NAMALWA (cell line): ENCODE data around the gene SYS1.

Source experiments
- DNase-seq: peaks from one replicate; pipeline ENCODE4 v3.0.0-alpha.2; 2015; ENCODE audit warnings: low spot score

The SYS1 gene

DNA sequence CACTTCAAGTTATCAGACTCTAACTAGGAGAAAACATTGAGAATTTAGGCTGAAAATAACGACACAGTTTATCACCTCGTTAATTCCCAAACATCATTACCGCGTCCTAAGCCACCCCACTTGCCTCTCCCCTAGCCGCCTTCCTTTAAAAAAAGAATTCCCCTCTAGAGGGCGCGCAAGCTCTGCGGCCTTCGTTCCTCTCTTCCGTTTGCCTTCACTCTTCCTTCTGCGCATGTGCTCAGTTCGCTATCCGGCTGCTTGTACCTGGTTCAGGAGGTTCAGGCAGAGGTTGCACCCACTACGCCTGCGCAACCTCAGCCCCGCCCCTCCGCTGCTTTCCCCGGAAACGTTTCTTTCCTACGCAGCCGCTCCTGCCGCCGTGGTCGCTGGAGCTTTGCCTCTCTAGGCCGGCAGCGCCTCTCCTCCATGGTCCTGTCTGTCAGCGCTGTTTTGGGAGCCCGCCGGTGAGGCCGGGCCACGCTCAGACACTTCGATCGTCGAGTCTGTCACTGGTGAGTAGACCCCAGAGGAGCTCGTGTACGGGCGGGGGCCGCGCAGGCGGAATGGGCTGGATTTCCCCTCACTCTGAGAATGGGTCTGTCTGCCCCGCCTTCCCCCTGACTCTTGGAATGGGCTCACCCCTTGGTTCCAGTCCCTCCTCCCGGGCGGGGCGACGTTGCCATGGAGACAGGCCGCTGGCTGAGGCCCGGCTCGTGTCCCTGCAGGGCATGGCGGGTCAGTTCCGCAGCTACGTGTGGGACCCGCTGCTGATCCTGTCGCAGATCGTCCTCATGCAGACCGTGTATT lies at the start of gene SYS1:
TSS of gene SYS1 (plus strand) at position 353 of the 807 bp plus-strand sequence. CDS start at position 729, 376 bp downstream.
- DNase-seq = peak; percentile 98

DNA sequence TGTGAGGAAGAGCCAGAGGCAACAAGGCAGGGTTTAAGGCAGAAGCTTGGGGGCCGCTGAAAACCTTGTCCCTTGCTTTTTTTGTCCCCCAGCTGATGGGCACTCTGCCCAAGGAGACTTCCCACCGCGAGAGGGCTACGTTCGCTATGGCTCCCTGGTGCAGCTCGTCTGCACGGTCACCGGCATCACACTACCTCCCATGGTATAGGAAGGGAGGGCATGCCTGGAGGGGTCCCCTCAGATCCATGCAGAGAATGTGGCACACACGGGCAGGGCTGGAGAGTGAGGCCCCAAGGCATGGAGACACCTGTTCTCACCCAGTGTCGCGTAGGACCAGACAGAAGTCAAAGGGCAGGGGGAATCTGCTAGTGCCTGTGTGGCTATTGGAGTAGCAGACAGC lies 49.0 kb upstream of the SYS1 start:
- DNase-seq = no peak

DNA sequence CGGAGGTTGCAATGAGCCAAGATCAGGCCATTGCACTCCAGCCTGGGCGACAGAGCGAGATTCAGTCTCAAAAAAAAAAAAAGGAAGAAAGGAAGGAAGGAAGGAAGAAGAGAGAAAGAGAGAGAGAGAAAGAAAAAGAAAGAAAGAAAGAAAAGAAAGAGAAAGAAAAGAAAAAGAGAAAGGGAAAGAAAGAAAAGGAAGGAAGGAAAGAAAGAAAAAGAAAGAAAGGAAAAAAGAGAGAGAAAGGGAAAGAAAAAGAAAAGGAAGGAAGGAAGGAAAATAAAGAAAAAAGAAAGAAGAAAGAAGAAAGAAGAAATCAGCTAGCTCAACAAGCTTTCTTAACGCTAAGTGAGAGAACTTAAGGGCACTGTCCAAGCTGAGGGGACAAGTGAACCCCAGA lies 47.3 kb upstream of the SYS1 start:
- DNase-seq = no peak

DNA sequence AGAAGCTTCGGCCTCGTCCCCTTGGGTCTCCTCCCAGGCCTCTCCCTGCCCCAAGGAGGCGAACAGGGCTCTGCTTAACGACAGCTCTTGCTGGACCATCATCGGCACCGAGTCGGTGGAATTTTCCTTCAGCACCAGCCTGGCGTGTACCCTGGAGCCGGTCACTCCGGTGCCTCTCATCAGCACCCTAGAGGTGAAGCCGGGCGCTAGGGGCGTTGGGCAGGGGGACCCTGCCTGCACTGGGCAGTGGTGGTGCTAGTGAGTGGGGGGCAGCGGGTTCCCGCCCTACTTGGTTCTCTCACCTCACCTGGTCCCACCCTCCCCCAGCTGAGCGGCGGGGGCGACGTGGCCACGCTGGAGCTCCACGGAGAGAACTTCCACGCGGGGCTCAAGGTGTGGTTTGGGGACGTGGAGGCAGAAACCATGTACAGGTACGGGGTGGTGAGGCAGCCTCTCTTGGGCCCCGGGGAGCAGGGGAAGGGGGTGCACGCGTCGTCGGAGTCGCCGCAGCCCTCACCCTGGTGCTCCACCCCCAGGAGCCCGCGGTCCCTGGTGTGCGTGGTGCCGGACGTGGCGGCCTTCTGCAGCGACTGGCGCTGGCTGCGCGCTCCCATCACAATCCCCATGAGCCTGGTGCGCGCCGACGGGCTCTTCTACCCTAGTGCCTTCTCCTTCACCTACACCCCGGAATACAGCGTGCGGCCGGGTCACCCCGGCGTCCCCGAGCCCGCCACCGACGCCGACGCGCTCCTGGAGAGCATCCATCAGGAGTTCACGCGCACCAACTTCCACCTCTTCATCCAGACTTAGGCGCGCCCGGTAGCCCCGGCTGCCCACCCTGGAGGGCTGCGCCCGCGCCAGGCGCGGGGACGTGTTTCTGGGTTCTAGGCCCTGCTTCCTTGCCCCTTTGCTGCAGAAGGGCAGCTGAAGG lies 46.5 kb upstream of the SYS1 start:
- no peak for DNase-seq

DNA sequence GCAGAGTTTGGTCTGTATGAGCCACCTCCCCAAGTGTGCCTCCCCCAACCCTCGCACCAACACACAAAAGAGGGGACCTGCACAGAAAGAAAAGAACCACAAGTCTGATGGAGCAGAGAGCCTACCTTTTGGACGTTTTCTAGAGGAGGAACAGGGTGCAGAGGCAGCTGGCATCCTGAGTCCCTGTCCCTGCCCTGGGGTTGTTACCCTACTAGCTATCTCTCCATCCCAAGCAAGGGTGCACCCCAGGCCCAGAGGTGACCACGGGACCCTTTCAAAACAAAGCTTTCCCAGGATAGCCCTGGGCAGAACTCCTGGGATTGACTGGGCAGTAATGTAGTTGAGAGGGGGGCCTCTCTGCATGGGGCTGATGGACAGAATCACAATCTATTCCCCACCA lies 45.1 kb upstream of the SYS1 start:
- no peak for DNase-seq

DNA sequence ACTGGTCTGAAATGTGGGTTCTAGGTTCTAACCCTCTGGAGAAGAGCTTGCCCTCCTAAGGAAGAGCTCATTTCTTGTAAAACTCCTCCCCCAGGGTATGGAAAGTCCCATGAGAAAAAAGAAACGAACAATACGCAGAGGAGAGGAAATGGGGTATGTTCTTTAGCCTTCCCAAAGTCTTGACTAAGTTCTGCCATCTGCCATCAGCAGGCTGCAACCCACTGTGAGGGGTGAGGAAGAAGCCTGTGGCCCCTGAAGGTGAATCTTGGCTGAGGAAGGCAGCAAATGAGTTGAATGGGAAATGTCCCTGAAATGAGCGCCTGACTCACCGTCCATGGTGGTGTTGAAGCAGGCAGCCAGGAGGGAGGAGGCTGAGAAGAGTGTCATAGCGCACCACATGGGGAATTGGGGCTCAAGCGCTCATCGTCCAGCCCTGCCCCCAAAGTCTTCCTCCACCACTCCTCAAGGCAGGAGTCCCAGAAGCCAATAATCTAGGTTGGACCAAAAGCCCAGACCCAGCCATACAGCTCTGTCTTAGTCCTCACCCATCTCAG lies 44.5 kb upstream of the SYS1 start:
- DNase-seq = no peak

DNA sequence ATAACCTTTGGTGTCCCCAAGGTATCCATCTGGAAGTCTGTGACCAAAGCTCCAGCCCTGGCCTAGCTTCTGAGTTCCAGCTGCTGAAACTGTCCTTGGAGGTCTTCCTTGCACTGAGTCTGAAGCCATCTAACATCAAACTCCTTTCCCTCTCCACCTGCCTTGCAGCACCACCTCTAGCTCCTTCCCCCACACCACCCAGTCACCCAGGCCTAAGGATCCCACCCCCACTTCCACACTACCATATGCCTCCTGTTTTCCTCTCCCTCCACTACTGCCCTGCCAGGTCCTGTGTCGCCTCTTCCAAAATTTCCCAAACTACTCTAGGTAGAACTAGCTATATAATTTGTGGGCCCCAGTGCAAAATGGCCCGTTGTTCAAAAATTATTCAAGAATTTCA lies 44.0 kb upstream of the SYS1 start:
- DNase-seq = no peak

DNA sequence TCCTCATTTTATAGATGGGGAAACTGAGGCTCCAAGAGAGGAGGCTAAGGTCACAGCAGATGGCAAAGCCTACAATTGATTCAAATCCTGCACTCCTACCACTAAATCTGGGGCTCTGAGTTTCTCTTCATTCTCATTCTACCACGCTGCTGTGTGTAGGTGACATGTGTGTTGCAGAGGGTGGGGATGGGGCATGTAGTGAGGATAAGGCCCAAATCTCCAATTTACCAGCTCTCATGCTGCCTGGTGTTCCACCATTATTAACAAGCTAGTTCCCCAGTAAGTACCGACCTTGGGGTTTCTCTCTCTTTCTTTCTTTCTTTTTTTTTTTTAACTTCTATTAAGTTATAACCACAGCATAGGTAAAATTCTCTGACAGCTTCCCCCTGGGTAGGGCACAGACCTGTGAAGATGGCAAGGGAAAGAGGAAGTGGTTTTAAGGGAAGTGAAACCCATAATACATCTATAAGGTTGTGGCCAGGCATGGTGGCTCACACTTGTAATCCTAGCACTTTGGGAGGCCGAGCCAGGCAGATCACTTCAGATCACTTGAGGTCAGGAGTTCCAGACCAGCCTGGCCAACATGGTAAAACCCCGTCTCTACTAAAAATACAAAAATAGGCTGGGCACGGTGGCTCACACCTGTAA lies 41.9 kb upstream of the SYS1 start:
- DNase-seq = peak; percentile 77

DNA sequence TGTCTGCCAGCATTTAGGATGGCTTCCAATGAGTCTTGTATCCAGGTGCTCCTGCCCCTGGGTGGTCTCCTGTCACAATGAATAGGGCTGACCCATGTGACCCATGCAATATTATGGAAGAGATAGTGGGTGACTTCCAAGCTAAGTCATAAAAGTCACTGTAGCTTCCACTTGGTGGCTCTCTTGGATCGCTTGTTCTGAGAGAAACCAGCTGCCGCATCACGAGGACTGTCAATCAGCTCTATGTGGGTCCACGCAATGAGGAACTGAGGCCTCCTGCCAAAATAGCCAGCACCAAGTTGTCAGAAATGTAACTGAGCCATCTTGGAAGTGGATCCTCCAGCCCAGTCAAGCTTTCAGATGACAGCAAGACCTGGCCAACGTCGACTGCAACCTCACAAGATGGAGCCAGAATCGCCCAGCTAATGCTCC lies 40.0 kb upstream of the SYS1 start:
- DNase-seq = peak; percentile 29

DNA sequence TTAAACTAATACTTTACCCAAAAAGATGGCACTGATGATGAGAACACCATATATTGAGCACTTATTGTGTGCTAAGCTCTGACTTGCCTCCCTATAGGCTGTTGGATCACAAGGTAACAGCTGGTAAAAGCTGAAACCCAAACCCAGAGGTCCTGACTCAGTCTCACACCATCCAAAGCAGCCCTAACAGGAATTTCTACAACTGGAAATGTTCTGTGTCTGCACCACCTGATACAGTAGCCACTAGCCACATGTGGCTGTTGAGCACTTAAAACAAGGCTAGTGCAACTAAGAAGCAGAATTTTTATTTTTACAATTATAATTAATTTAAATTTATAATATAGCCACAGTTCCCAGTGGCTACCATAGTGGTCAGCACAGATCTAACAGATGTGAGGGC lies 39.2 kb upstream of the SYS1 start:
- DNase-seq = no peak

DNA sequence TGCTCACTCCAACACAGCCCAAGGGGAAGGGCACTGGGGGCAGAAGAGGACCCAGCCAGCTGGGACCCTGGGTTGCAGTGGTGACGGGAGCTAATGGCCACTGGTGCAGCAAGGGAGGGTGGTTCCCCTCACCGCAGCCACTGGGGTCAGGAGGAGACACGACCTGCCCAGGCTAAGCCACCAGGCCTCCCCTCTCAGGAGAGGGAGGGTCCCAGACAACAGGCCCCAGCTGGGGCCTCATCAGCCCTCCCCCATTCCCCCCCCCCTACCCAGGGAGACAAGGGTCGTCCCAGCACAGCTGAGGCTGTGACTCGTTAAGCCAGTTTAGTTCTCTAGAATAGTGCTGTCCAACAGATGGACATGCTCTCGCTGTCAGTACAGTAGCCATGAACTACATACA lies 37.6 kb upstream of the SYS1 start:
- DNase-seq = no peak

DNA sequence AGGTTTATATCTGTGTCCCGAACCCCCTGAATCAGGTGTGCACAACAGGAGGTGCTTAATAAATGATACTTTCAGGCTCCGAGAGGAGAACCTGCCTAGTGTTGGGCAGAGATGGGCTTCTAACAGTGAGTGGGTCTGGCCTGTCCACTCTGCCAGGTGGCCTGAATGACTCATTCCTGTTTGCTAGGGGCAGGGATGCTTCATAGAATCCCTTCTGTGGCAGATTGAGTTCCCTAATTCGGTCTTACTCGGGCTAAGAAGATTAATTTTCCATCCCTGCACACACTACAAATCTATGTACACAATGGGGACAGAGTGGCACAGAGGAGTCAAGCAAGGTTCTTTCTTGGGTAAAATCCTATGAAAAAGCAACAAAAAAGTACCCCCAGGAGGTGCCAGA lies 34.5 kb upstream of the SYS1 start:
- no peak for DNase-seq

DNA sequence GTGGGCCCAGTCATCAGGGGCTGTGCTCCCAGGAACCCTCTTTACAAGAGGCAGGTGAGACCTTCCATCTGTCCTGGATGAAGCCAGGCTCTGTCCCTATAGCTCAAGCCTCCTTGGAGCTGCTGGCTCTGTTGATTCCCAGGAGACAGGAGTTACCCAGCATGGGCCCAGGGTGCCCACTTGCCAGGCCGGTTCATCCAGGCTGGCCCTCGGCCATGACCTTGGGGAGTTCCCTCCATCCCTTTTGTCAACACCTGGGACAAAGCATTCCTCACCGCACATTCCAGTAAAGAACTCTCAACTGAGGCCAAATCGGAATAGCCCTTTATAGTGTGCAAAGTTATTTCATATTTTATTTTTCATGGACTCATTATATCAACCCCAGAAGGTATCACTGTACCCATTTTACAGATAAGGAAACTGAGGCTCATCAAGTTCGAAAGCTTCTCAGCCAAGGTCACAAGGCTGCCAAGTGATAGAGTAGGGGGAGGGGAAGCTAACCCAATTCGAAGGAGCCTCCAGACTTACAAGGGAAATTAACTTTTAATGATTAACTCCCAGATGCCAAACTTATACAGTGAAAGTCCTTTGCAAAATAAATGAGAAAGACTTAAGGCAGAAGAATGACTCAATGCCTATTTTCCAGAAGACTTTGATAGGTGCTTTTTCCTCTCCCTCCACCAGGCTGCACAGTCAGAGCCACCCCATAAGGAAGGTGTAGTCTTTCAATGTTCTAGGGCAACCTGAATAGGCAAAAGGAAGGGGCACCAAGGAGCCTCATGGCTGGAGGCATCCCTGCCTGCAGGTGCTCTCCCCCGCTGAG lies 33.2 kb upstream of the SYS1 start:
- no peak for DNase-seq

DNA sequence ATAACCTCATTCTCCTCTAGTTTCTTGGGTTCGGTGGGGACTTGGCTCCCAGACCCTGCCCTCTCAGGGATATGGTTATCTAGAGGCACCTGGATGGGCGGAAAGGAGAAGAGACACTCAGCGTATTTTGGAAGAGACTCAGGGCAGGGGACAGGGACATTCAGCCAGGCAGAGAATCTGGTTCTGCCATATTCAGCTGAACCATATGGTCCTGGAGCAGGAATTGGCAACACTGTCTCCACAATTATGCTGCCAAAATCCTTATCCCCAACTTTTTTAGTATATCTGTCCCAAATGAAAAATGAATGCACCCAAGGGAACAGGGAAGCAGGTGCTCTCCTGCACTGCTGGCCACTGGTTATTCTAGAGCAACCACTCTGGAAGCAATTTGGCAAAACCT lies 32.5 kb upstream of the SYS1 start:
- DNase-seq = no peak

DNA sequence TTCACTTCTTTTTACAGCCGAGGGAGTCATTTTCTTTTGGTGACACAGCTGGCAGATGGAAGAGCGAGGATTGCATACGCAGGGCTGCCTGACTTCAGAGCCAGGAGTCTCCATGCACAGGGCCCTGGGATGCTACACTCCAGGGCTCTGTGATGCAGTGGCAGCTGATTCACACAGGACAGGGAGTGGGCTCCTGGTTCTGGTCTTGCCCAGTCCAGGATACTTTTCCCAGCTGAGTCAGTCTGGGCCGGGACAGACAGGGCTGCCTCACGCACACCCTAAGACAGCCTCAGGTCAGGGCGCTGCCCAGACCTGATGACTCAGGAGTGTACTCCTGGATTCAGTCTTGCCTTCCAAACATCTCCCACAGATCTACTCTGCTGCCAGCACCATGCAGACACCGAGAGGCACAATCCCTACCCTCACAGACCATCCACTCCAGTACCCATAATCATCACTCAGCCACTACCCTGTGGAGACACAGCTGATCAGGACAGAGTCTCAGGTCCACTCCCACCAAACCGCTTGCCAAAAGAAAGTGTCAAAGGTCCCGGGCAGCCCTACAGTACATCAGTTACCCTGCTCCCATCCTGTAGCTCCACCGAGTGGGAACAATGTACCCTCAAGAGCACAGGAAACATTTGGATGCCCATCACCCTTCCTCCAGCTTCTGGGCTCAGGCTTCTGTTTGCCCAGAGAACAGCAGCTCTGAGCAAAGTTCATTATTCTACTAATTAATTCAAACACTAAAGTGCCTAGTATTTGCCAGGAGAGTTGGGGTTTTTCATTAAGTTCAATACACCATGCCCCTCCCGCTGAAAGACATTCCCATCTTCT lies 26.2 kb upstream of the SYS1 start:
- no peak for DNase-seq

DNA sequence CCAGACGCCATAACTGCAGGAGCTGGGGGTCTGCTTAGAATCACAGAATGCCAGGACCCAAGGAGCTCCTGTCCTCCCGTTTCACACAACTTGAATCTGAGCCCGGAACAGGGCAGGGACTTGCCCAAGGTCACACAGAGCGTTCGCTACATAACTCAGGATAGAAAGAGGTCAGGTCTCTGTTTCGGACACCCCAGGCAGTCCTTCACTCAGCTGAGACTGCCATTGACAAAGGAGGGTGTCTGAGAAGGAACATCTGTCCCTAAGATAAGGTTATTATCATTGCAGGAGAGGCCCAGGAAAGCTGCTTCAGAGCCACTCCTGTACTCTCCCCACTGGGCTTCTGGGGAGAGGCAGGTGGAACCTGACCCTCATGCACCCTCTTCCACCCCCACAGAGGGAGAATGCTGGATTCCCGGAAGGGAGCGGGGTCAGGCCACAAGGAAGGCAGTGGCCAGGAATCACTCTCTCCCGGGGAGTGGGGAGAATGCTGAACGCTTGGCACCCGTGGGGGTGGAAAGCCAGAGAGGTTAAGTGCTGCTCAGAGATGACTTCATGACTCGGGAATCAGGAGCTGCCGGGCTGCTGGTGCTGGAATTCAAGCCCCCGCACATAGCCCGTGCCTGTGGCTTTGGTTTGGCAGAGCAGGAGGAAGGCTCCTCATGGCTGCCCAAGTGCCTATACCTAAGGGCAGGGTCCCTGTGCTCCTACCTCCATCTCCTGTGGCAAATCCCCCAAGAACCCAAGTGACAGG lies 25.4 kb upstream of the SYS1 start:
- DNase-seq = no peak

DNA sequence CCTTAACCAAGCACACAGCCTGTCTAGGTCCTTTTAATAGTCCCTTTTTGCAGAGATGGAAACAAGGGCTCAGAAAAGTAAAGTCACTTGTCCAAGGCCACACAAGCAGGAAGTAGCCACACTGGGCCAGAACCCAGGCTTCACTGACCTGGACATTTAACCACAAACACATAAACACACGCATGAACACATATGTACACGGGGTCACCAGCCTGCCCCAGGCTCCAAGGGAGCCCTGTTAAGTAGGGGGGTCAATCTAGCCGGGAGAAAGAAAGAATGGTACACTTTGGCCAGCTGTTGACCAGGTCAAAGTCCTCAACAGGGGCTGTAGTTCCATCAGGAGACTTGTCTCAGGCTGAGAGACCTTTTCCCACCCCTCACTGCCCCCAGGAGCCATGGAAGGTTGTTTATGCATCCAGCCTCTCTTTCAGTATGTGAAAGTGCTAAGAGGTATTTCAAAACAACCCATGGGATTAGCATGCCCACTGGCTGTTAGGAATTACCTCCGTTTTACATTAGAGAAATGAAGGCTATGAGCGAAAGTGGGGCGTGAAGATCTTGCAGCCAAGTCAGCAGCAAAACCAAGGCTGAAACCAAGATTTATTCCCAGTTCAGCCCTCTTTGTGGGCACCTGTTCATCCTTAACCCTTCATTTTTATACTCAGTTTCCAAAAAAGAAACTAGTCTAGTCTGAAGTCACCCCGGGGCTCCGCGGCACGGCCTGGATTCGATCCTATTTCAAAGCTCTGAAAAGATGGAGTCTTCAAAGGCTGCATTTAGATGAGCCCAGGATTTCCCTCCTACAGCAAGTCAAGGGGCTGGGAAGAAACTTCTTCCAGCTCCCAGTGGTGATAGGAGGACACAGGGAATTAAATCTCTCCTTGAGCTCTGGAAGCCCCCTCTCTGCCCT lies 24.6 kb upstream of the SYS1 start:
- no peak for DNase-seq

DNA sequence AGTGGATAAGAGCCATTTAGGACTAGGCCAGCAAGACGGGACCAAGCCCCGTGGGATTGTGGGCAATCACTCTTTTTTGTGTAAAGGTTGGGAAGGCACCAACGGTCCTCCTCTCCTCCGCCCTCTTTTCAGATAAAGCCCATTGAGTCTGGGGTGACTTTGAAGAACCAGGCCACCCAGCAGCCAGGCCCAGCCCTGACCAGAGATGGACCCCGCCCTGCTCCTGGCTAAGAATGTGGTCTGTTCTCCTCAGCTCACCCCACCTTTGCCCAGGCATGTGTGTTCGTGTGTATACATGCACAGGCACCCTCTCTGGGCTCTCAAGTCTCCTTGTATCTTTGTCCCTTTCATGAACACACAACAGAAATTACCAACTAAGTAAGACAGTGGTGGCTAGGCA lies 23.9 kb upstream of the SYS1 start:
- DNase-seq = no peak

DNA sequence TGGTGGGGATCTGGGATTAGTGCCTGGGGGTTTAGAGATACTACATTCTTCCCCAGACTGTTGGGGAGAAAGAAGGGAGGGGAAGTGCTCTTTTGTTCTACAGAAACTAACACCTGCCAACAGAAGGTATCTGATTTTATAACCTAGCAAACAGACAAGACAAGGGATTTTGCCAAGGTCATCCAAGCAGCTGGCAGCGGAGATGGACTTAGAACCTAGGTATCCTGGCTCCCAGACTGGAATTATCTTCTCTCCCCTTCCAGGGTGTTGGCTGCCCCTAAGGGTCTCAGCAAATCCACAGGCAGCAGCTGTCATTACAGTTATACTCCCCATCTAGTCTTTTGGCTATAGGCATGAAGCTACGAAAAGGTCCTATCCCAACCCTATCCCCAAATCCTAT lies 23.2 kb upstream of the SYS1 start:
- no peak for DNase-seq
